Left ventricle myocardium inferior (tissue), 1 donor: ENCODE data around the gene PPARGC1A. TPM values are rescaled to one million over a fixed set of nuclear protein-coding genes. Genes with fewer than 3 reads are reported as not detected.
A peak's percentile ranks its signal among the peaks of the same experiment; 100 is the strongest.

ENCODE experiments used
- DNase-seq: peaks from one replicate; pipeline ENCODE4 v3.0.0-alpha.2; 2020
- H3K27ac ChIP-seq: fragments of 200-600 bp; replicated peaks from 2 replicates; pipeline ENCODE4 v1.8.0; 2021
- H3K27me3 ChIP-seq: fragments of 200-600 bp; 2 replicates; pipeline ENCODE4 v1.8.0; 2021; ENCODE audit warnings: low read depth
- H3K36me3 ChIP-seq: fragments of 200-600 bp; 2 replicates; pipeline ENCODE4 v1.8.0; 2021
- H3K4me1 ChIP-seq: fragments of 200-600 bp; 2 replicates; pipeline ENCODE4 v1.8.0; 2021
- H3K4me3 ChIP-seq: fragments of 200-600 bp; 2 replicates; pipeline ENCODE4 v1.8.0; 2021; ENCODE audit warnings: mild to moderate bottlenecking, moderate library complexity
- H3K9me3 ChIP-seq: fragments of 200-600 bp; replicated peaks from 2 replicates; pipeline ENCODE4 v1.8.0; 2021
- CTCF ChIP-seq: fragments of 200-600 bp; IDR thresholded peaks from 2 replicates; pipeline ENCODE4 v1.8.0; 2021; ENCODE audit warnings: antibody characterized with exemption, mild to moderate bottlenecking, borderline replicate concordance
- intact Hi-C: fragments of 100-400 bp; cut with micrococcal nuclease; formaldehyde crosslinking; loops from one replicate; pipeline ENCODE4 v1.11.0; 2022
- total RNA-seq: library from RNA; stranded (reverse); fragmentation: NEBNext Ultra II Directional; extraction: Animal tissue kit (Norgen Biotek cat#: 25700); gene quantifications from one replicate; pipeline ENCODE4 v1.2.1, GENCODE V29; 2021
- donor health status: DM: no; HTN: yes; CAD: no; lungs with severe emphysema.

The PPARGC1A gene
- total RNA-seq, 1 donor from 2014 or later = 108 TPM

GRCh38 chr4:23876418-23877089, 13.3 kb downstream of the PPARGC1A start:
- Histone ChIP-seq H3K36me3 (no peaks in the 10 kb centered on the region), H3K9me3 (no peaks in the 10 kb centered on the region), H3K4me3 (peak overlapping the region; percentile 37), H3K4me1 (peaks cover 85% of the 10 kb centered on the region), H3K27ac (peak overlapping the region; percentile 94), H3K27me3 (no peaks in the 10 kb centered on the region)
- no peak for DNase-seq
- intact Hi-C loops = no loop called here
- no peak for TF ChIP-seq CTCF

GRCh38 chr4:23875317-23875716, 14.5 kb downstream of the PPARGC1A start:
- Histone ChIP-seq H3K4me1 (peaks cover 84% of the 10 kb centered on the region), H3K27ac (peak overlapping the region; percentile 94), H3K9me3 (no peaks in the 10 kb centered on the region), H3K36me3 (no peaks in the 10 kb centered on the region), H3K4me3 (peak overlapping the region; percentile 37), H3K27me3 (no peaks in the 10 kb centered on the region)
- intact Hi-C loops = no loop called here
- TF ChIP-seq CTCF = no peak
- no peak for DNase-seq

- intact Hi-C loops = no loop called here
- H3K4me3 ChIP-seq = peak overlapping the region; percentile 37
- H3K4me1 ChIP-seq = peaks cover 84% of the 10 kb centered on the region
These were observed 15.3 kb downstream of the PPARGC1A start for GRCh38 chr4:23874536-23874901.

GRCh38 chr4:23873717-23874535, 15.9 kb downstream of the PPARGC1A start:
- Histone ChIP-seq H3K4me3 (peak overlapping the region; percentile 37), H3K9me3 (no peaks in the 10 kb centered on the region), H3K4me1 (peaks cover 84% of the 10 kb centered on the region), H3K27ac (peak overlapping the region; percentile 94), H3K27me3 (no peaks in the 10 kb centered on the region), H3K36me3 (no peaks in the 10 kb centered on the region)
- TF ChIP-seq CTCF = no peak
- no peak for DNase-seq
- intact Hi-C loops = no loop called here

More at GRCh38 chr4:23874536-23874901, 15.3 kb downstream of the PPARGC1A start:
- Histone ChIP-seq H3K27me3 (no peaks in the 10 kb centered on the region), H3K9me3 (no peaks in the 10 kb centered on the region), H3K36me3 (no peaks in the 10 kb centered on the region), H3K27ac (peak overlapping the region; percentile 94)
- no peak for TF ChIP-seq CTCF
- DNase-seq = no peak

- no peaks in the 10 kb centered on the region for H3K36me3 ChIP-seq
- intact Hi-C loops = no loop called here
- H3K27ac ChIP-seq = peak overlapping the region; percentile 94
- peaks cover 82% of the 10 kb centered on the region for H3K4me1 ChIP-seq
- H3K9me3 ChIP-seq = no peaks in the 10 kb centered on the region
- H3K27me3 ChIP-seq = no peaks in the 10 kb centered on the region
- peak overlapping the region; percentile 28 for H3K4me3 ChIP-seq
- no peak for DNase-seq
- no peak for TF ChIP-seq CTCF
These were observed 18.4 kb downstream of the PPARGC1A start for GRCh38 chr4:23871426-23871825.
